H1 (cell line): ENCODE measurements around the gene TTLL5. TPM values are rescaled to one million over a fixed set of nuclear protein-coding genes. Genes with fewer than 3 reads are reported as not detected.

Experiments used
- SIRT6 ChIP-seq: IDR thresholded peaks from one replicate; pipeline ENCODE4 v1.7.1; 2012; ENCODE audit warnings: low read length, inconsistent platforms
- polyA plus RNA-seq, 7 experiments: library from polyadenylated mRNA; depleted of rRNA in 3 of 7; stranded (reverse) in 5 of 7; unstranded in 2 of 7; fragments of >200 nt in 5 of 7; fragments of 200-250 nt in 2 of 7; gene quantifications; 1 replicate in 5 of 7; 2 replicates in 1 of 7; 4 replicates in 1 of 7; pipeline versions ENCODE4 v1.2.1 to v1.2.3, GENCODE V29; 2011 to 2013; ENCODE audit warnings: missing spikeins in 2 of 7, mixed read lengths in 2 of 7
- total RNA-seq: library from RNA; stranded (reverse); fragmentation: NEBNext Ultra II Directional; extraction: Animal tissue kit (Norgen Biotek cat#: 25700); gene quantifications from 2 replicates; pipeline ENCODE4 v1.2.1, GENCODE V29; 2021

Gene TTLL5
- total and polyA plus RNA-seq, 2 of the 8 experiments (the other 6 are each of a cell fraction or from before 2014, with no cell fraction given), result 16.1 to 45.9 TPM

DNA sequence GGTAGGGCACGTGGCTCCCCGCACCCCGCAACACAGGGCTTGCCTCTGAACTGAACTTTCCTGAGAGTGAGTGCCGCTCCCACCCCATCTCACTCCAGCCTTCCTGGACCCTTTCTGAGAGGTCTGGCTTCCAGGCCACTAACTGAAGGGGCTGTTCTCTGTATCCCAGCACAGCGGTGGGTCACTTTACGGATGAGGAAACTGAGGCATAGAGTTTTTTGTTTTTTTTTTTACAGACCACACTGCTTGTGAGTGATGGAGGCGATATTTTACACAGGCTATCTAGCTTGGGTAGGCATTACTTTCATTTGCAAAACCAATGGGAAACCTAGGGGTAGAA is 321.9 kb downstream of the TTLL5 start (continued):
- no peak for TF ChIP-seq SIRT6
